ENCODE data around the gene OSBPL5. TPM values are rescaled to one million over a fixed set of nuclear protein-coding genes. Genes with fewer than 3 reads are reported as not detected.

OSBPL5 gene
- total RNA-seq, 2 experiments from 2014 or later = 0.63 to 2.7 TPM

- no peak overlapping the region for H3K4me2 ChIP-seq (ENCODE audit: low read length)
- ChIA-PET POLR2A (interaction anchor here (0.6 kb wide), 1 partner anchor 246 kb away, joined by 3 read pairs; no protein-coding TSS in a partner anchor), CTCF (ENCODE audit: unreplicated experiment) (no interaction called here)
- H4K20me1 ChIP-seq (ENCODE audit: insufficient read depth, low read length) = no peaks in the 10 kb centered on the region
- H3K4me3 ChIP-seq (ENCODE audit: low read depth, low read length, poor library complexity, severe bottlenecking) = no peak overlapping the region
- intact Hi-C loops (cut with micrococcal nuclease; ENCODE audit: unreplicated experiment) = no loop called here
- no peaks in the 10 kb centered on the region for H3K4me1 ChIP-seq (ENCODE audit: insufficient read depth, low read length, poor library complexity, severe bottlenecking)
- no TSS peak for BruUV-seq (replicated peaks)
- H3K79me2 ChIP-seq (ENCODE audit: insufficient read depth, low read depth, low read length) = no peaks in the 10 kb centered on the region
- TF ChIP-seq CTCF (conservative IDR thresholded peaks at IDR 0.05; ENCODE audit: low read length) (no peak), EZH2phosphoT487 (IDR thresholded peaks at IDR 0.05; ENCODE audit: borderline replicate concordance, low read depth, low read length) (no peak)
- H3K9me3 ChIP-seq (ENCODE audit: low read length) = no peaks in the 10 kb centered on the region
- no peak overlapping the region for H3K27ac ChIP-seq (ENCODE audit: low read depth, low read length, poor library complexity, severe bottlenecking)
- no peaks in the 10 kb centered on the region for H3K36me3 ChIP-seq (ENCODE audit: insufficient read depth, low read length)
- no peak overlapping the region for H2AFZ ChIP-seq (ENCODE audit: low read length)
- H3K9me2 ChIP-seq (ENCODE audit: insufficient read depth, low read length) = no peaks in the 10 kb centered on the region
- DNase-seq (ENCODE audit: low spot score) = no peak
These were observed 38.8 kb downstream of the OSBPL5 start for GRCh38 chr11:3126207-3126865.

- no TSS peak for BruUV-seq (replicated peaks)
- POLR2A ChIA-PET = no interaction called here
- CTCF ChIA-PET (ENCODE audit: unreplicated experiment) = interaction anchor here (0.7 kb wide), 1 partner anchor 14 kb away, joined by 3 read pairs; no protein-coding TSS in a partner anchor
These were observed 40.3 kb downstream of the OSBPL5 start for GRCh38 chr11:3124821-3125220.

More at GRCh38 chr11:3124821-3125220, 40.3 kb downstream of the OSBPL5 start:
- Histone ChIP-seq H3K27ac (ENCODE audit: low read depth, low read length, poor library complexity, severe bottlenecking) (no peak overlapping the region), H4K20me1 (ENCODE audit: insufficient read depth, low read length) (no peaks in the 10 kb centered on the region), H3K79me2 (ENCODE audit: insufficient read depth, low read depth, low read length) (no peaks in the 10 kb centered on the region), H3K4me2 (ENCODE audit: low read length) (no peak overlapping the region), H2AFZ (ENCODE audit: low read length) (no peak overlapping the region), H3K9me2 (ENCODE audit: insufficient read depth, low read length) (no peaks in the 10 kb centered on the region), H3K36me3 (ENCODE audit: insufficient read depth, low read length) (no peaks in the 10 kb centered on the region), H3K4me1 (ENCODE audit: insufficient read depth, low read length, poor library complexity, severe bottlenecking) (no peaks in the 10 kb centered on the region), H3K4me3 (ENCODE audit: low read depth, low read length, poor library complexity, severe bottlenecking) (no peak overlapping the region), H3K9me3 (ENCODE audit: low read length) (no peaks in the 10 kb centered on the region)
- no peak for DNase-seq (ENCODE audit: low spot score)
- no peak for TF ChIP-seq EZH2phosphoT487 (IDR thresholded peaks at IDR 0.05; ENCODE audit: borderline replicate concordance, low read depth, low read length)
- no peak for TF ChIP-seq CTCF (conservative IDR thresholded peaks at IDR 0.05; ENCODE audit: low read length)
- intact Hi-C loops (cut with micrococcal nuclease; ENCODE audit: unreplicated experiment) = no loop called here

Measured in OCI-LY7 (cell line).